PC-3 (cell line): ENCODE results near the gene RP2.

Experiments used
- CTCF ChIP-seq: fragments of 300-600 bp; sonication (generic); conservative IDR thresholded peaks from 2 replicates; pipeline ENCODE4 v1.5.1; 2017; ENCODE audit warnings: antibody characterized with exemption, low read depth, mild to moderate bottlenecking, low read length
- EZH2 ChIP-seq: fragments of 300-600 bp; sonication (generic); IDR thresholded peaks from one replicate; pipeline ENCODE4 v1.6.1; 2017; ENCODE audit warnings: antibody characterized with exemption, mild to moderate bottlenecking, low read length; ENCODE audit not compliant: unreplicated experiment

DNA sequence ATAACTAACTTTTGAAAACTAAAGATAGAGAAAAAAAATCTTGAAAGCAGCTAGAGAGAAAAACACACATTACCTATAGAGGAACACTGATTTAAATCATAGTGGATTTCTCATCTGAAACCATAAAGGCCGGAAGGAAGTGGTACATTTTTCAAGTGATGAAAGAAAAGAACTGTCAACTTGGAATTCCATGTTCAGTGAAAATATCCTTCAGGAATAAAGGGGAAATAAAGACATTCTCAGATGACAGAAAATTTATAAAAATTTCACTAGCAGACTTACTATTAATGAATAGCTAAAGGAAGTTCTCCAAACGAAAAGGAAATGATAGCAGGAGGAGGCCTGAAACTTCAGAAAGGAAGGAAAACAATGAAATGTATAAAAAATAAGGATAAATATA lies 67.8 kb downstream of the RP2 start:
- no peak for TF ChIP-seq CTCF
- no peak for TF ChIP-seq EZH2
